ENCODE data around the gene SLC38A1.
"Not testable (repeated sequence)": the region's sequence is repeated elsewhere in the genome, so short reads cannot be mapped to it uniquely, and the experiment has no call there.

The SLC38A1 gene

GRCh38 chr12:46264057-46264456 is 4.8 kb downstream of the SLC38A1 start:
- DNase-seq, result no peak

DNA sequence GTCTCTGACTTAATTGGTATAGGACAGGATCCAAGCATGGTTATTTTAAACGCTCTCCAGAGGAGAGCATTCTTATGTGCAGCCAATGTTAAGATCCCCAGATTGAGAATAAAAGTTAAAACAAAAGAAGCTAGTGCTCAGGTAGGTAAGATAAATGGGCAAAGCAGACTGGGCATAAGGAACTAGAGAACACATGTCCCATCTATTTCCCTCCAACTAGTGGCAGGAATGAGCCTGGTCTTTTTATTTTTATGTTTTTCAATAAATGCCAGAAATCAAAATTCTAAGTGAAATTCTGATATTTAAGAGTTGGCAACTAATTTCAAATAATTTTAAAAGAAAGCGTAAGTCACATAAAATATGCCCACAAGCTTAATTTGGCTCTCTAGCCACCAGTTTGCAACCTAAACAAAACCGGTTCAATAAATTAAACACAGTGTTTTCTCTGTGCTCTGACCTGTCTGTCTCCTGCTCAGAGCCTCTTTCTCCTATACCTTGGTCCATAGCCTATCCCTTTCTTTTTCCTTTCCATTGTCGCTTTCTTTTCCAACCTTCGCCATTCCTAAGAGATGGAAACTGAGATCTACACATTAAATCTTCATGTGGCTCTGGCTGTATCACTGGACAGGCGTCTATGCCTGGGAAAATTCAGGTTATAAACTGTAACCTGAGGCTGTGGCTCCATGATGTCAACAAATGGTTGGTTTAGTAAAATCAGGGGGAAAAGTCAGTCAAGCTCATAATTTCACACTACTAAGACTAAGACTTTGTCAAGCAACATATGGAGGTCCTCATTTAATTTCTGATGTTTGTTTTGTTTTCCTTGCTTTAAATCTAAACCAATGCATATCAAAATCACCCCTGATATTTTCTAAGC is 5.5 kb downstream of the SLC38A1 start:
- DNase-seq, result no peak

- DNase-seq, result peak; percentile 50
Observed at GRCh38 chr12:46261646-46262045, 7.2 kb downstream of the SLC38A1 start.

DNA sequence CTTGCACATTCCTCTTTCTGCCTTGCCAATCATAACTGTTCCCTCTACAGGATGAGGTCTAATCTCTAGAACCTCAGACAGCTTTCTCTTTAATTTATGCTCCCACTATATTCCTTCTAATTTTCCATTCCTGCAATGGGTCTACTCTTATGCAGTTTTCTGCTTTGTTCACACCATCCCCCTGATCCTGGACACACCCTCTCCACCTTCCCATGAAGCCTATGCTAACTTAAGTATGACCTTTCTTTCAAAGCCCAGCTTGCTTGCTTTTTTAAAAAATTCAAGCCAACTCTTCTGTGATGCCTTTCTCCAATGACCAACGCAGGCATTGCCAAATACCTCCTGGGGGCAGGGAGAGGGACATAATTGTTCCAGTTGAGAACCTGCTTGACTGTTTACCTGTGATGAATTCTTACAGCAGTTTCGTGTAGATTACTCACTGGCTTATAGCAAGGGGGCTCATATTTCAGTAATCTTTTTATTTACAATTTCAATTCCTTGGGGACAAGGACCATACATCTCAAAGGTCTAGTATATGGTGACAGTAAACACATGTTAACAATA is 7.8 kb downstream of the SLC38A1 start:
- DNase-seq, result no peak

DNA sequence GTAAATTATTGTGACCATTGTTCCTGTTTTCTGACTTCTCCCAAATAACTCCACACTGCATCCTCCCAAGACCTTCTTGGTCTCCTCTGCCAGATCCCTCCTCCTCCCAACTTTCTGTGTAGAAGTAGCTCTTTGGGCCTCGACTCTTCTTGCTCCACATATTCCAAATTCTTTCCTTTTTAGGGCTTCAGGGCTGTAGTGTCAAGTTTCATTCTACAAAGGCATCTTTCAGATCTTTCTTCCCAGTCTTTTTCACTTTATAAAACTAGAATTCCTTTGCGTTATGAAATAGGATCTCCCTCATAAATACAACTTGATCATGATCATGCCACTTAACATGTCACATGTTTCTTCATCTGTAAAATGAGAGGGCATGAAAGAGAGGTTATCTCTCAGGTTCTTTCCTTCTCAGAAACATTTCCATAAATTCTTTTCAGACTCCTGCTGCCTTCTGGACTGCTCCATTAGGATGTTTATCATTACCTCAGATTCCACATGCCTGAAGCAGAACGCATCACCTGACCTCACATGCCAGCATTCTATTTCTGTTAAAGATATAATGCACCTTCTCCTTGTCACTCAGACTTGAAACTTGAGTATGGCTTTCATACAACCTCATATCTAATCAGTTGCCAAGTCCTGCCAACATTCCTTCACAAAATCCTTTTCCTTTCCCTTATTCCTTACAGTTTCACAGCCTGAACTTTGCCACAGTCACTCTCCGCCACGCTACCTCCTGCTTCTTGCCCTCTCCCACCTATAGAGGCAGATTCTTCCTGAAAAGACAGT is 8.5 kb downstream of the SLC38A1 start:
- DNase-seq, result peak; percentile 73

DNA sequence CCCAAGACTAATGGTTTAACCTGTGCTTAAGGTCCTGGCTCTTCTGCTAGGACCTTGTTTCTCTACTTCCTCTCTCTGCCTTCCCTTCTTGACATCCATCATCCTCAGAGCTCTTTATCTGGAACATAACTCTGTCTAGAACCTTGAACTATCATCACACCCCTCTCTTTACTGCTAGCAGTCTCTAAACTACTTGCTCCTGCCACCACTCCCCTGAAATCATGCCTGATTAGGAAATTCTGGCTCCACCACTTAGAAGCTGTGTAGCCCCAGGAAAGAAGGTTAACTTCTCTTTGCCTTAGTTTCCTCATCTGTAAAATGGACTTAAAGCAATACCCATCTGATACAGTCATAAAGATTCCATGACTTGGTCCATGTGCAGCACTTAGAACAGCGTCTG is 9.1 kb downstream of the SLC38A1 start:
- DNase-seq, result no peak

- DNase-seq, result no peak
Observed at GRCh38 chr12:46259071-46259470, 9.8 kb downstream of the SLC38A1 start.

GRCh38 chr12:46258129-46258528 is 10.7 kb downstream of the SLC38A1 start:
- no peak for DNase-seq

- DNase-seq, result no peak
Observed at GRCh38 chr12:46256942-46257341, 11.9 kb downstream of the SLC38A1 start.

DNA sequence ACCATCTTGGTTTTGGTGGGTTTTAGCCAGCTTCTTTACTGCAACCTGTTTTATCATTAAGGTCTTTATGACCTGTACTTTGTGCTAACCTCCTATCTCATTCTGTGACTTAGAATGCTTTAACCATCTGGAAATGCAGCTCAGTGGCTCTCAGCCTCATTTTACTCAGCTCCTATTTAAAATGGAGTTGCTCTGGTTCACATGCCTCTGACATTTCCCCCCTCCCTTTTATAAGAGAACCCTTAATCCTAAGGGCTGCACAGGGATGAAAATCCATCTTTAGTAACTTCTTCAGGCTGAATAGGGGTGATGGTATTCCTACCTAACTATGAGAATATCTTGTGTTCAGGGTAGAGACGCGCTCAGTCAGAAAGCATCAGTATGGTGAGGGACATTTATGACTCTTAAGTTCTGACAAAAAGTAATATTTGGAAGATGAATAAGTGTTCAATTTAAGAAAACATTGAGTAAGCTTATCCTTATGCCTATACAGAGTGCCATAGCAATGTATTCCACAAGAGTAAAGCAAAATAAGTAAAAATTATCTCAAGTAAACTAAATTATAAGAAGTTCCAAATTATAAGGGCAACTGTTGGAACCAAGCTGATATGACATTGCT is 15.2 kb downstream of the SLC38A1 start:
- DNase-seq, result no peak

DNA sequence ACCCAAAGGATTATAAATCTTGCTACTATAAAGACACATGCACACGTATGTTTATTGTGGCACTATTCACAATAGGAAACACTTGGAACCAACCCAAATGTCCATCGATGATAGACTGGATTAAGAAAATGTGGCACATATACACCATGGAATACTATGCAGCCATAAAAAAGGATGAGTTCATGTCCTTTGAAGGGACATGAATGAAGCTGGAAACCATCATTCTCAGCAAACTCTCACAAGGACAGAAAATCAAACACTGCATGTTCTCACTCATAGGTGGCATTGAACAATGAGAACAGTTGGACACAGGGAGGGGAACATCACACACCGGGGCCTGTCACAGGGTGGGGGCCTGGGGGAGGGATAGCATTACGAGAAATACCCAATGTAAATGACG is 16.8 kb downstream of the SLC38A1 start:
- DNase-seq, result not testable (repeated sequence)

DNA sequence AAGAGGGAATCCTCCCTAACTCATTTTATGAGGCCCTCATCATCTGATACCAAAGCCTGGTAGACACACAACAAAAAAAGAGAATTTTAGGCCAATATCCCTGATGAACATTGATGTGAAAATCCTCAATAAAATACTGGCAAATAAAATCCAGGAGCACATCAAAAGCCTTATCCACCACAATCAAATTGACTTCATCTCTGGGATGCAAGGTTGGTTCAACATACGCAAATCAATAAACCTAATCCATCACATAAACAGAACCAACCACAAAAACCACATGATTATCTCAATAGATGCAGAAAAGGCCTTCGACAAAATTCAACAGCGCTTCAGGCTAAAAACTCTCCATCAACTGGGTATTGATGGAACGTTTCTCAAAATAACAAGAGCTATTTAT is 18.9 kb downstream of the SLC38A1 start:
- DNase-seq, result not testable (repeated sequence)

DNA sequence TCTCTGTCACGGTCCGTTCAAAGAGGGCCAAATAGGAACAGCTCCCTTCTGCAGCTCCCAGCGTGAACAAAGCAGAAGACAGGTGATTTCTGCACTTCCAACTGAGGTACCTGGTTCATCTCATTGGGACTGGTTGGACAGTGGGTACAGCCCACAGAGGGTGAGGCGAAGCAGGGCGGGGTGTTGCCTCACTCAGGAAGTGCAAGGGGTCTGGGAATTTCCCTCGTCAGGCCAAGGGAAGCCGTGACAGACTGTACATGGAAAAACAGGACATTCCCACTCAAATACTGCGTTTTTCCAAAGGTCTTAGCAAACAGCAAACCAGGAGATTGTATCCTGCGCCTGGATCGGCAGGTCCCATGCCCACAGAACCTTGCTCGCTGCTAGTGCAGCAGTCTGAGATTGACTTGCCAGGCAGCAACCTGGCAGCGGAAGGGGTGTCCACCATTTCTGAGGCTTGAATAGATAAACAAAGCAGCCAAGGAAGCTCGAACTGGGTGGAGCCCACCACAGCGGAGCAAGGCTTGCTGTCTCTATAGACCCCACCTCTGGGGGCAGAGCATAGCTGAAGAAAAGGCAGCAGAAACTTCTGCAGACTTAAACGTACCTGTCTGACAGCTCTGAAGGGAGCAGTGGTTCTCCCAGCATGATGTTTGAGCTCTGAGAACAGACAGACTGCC is 22.7 kb downstream of the SLC38A1 start:
- DNase-seq, result no peak

GRCh38 chr12:46244997-46245396 is 23.8 kb downstream of the SLC38A1 start:
- no peak for DNase-seq

- DNase-seq, result no peak
Observed at GRCh38 chr12:46244273-46244915, 24.4 kb downstream of the SLC38A1 start.

- DNase-seq, result no peak
Observed at GRCh38 chr12:46242569-46242968, 26.3 kb downstream of the SLC38A1 start.

- no peak for DNase-seq
Observed at GRCh38 chr12:46240436-46240835, 28.4 kb downstream of the SLC38A1 start.

DNA sequence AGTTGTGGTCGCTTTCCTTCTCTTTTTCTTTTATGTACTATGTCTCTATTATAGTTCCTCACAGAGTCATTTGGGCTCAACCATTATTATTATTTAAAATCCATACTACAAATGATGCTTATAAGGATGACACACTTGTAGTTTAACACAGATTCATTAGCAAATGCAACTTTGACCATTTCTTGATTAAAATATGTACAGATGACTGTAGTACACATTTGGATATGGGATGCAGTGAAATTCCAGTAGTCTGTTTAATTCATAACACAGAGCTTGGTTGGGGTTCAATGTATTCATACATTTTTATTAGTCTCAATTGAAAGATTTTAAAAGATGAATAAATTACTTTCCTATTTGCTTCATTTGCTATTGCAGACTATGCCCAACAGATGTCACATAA is 30.0 kb downstream of the SLC38A1 start:
- no peak for DNase-seq

DNA sequence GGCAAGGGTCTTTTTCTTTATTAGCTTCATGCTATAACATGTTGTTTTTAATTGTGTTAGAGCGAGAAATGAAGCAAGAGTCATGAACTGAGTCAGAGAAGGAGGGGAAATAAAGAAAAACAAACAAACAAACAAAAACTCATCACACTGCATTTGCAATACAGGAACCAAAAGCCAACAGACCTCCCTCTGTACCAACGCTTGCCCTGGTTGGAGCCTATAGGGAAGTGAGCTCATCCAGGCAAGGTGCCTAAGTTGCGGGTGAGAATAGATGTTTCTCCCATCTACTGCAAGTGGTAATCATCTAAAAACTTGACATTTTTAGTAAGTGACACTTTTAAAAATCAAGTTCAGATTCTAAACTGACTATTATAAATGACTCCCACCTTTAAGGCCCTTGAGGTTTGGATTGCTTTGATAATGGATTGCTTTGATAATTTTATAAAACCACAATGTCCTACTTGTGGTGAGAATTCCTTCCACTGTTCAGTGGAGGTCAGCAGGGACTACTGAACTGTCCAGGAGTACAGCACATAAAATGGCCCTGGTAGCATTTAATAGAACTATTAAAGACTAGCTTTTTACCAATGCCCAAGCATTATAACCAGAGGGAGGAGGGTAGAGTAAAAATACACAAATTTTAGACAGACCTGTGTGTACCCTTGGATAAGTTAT is 31.3 kb downstream of the SLC38A1 start:
- DNase-seq, result no peak

DNA sequence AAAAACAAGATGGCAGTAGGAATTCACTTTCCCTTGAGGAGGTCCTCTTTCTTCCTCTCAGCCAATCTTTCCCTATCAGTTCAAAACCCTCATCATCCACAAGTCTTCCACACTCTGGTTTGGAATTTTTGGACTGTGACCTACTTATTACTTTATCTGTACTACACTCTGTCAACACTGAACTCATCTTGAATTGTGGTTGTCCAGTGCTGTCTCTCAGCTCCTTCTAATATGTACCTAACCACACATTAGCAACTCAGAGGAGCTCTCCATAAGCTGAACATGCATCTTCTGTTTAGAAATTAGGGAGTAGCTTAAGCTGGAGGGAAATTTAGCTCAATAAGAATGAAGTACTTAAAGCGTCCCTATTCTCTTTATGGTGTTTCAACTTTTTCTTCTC is 34.8 kb downstream of the SLC38A1 start:
- DNase-seq, result no peak

DNA sequence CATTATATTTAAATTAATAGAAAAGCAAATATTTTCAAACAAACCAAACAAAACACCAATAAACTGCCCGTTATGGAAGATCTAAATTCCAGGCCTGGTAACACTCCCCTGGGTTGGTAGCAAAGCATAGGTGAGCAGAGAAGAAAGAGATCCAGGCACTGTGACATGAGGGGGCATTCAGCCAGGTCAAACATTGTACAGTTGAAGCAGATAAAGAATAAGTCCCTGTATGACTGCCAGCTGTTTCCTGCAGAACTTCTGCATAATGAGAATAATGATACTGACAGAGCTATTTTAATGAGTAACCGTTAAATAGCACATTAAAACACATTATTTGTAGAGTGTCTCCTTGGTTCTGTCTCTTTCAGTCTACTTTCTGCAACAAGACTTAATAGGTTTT is 35.4 kb downstream of the SLC38A1 start:
- DNase-seq, result no peak

All from fibroblast of skin of back (primary cell).